8988T (cell line): ENCODE results near the gene CMIP.
A peak's percentile ranks its signal among the peaks of the same experiment; 100 is the strongest.

Experiments
- DNase-seq: peaks from one replicate; pipeline ENCODE4 v3.0.0; 2011

CMIP gene

DNA sequence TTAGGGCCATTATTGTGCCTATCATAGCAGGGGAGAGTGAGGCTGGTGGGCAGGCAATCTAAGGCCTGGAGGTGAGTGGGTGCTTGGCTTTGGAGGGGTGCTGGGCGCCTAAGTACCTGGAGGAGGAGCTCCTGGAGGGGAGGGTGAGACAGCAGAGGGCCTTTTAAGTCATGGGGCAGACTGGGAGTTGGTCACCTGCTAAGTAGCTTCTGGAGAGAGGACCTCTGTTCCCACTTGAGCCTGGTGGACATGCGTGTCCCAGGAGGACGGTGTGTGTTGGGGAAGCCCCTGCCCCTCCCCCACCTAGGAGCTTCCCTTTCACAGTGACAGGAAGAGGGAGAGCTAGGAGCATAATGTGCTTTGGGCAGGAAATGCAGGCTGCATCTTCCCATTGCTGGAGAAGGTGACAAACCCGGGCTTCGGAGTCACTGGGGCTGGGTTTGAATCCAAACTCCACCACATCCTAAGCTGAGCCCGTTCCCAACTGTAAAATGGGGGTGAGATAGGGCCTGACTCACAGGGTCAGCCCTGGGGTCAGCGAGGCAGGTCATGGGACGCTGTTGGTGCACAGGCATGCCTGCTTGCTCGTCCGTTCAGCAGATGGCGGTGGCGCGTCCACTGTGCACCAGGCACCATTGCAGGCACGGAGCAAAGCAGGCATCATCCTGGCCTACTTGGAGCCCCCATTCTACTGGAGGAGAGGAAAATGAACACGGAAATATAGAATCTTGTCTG lies 37.9 kb downstream of the CMIP start:
- no peak for DNase-seq

DNA sequence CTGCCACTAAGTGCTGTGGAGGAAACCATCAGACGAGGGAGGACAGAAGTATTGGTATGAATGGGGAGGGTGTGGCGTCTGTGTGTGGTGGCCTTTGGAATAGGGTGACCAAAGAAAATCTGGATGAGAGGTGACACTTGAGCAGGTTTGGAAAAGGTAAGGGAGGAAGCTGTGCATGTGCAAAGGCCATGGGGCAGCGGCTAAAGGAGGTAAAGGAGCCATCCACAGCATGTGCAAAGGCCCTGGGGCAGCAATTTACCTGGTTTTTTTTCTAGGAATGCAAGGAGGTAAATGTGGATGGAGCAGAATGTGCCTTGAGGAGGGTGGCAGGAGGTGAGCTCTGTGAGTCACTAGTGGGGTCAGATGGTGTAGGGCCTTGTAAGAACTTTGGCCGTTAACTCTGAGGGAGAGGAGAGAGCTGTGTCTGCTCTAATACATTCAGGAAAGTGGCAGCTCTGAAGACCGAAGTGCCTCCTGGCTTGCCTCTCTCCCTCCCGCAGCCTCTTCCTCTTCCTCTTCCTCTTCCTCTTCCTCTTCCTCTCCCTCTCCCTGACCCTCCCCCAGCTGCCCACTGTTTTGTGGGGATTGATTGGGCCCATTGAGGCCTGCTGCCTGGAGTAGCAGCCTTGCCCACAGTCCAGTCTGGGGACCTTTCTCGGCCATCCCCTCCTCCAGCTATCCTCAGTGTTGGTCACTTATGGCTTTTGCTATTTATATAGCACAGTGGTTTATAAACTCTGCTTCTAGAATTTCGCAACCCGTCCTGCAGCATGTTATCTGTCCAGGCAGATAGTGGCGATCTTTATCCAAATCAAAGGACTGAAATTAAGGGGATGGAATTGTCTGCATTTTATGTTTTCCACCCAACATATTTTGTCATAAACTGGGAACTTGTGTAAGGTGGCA lies 38.7 kb downstream of the CMIP start:
- no peak for DNase-seq

DNA sequence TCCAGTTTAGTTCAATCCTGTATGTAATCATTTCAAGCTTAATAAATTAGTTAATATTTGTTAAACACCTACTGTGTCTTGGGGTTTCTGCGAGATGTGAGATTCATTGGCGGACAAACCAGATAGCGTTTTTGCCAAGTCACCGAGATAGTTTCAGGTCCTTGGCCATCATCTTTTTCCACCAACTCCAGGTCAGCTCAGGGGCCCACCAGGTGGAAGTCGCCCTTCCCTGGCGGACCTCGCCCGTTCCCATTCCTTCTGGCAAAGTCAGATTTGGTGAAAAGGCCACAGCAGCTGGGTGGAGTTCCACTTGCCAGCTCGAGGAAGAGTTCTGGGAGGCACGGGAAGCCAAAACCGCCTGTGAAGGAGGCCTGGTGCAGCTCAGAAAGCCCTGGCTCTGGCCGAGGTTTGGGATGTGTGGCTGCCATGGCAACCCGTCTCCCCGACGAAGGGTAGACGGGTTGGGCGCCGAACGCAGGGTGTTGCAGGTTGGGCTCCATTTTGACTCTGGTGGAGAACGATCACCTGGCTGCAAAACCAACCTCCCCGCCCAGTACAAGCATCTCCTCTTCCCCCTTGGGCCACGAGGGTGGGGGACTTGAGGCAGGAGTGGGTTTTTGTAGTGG lies 39.5 kb downstream of the CMIP start:
- no peak for DNase-seq

DNA sequence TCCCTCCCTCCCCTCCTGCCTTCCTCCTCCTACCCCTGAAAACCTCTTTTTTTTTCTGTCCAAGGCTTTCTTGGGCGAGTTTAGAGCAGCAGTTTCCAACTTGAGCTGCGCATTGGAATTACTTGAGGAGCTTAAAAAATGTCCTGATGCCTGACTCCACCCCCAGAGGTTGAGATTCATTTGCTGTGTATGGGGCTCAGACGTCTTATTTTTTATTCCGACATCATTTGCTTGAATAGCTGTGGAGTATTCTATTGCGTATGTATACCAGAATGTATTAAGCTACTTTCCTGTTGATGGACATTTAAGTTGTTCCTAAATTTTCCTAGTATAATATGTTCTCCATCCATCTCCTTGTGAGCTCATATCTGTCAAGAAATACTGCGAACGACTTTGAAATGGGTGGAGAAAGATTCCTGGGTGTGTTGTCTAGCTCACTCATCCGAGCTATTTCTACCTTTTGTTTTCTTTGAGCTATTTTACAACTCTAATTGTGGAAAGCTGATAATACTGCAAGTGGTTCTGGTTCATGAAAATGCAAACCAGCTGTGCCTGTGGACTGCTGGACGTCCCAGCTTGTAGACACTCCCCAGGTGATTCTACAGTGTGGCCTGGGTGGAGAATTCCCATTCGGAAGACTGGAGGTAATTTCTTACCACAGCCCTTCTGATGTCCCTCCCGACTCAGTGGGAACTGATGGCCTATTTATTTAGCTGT lies 40.5 kb downstream of the CMIP start:
- DNase-seq, result no peak

DNA sequence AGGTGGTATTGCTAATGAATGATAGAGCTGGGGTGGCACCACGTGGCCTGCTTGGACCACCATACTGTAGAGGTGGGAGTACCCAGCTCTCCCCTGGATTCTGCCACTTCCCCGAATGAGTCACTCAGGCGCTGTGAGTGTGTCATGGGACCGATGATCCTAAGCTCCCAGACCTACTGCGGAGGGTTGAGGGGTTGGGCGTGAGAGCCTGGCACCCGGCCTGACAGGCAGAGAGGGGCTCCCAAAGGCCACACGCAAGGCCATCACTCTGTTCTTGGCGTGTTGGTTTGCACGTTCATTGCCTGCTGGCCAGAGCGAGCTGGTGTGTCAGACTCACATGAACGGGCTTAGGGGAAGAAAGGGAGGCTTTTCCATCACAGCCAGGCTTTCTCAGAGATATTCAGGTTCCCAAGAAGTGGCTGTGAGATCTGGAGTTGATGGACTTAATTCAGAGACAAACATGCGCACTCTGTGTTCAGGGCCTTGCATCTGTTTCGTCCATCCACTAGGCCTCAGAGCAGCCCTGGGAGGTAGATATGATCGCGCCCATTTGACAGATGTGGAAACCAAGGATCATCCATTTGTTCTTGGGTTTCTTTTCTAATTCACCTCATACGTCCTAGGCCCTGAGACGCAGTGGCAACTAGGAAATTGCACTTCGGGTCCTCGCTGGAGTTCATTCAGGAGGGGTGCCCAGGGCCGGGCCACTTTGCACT lies 41.4 kb downstream of the CMIP start:
- DNase-seq, result no peak

DNA sequence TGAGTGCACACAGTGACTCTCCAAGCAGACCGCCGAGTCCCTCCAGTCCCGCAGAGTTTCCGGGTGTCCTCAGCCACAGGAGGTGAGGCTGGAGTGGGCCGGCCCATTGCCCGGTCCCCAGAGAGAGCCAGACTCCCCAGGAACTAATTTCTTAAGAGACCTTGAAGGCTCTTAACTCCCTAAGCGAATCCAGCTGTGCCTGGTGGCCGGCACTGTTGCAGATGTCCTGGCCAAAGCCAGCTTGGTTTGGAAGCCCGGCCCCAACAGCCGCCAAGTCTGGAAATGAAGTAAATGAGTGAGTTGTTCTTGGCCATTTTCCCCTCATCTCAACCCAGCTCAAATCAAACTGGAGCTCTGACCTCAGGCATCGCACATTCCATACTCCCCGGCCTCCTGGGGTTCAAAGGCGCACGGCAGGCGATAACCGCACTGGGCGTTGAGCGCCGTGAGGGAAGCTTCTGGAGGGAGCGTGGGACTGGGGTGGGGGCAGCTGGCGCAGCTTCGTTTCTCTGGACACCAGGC lies 42.0 kb downstream of the CMIP start:
- no peak for DNase-seq

DNA sequence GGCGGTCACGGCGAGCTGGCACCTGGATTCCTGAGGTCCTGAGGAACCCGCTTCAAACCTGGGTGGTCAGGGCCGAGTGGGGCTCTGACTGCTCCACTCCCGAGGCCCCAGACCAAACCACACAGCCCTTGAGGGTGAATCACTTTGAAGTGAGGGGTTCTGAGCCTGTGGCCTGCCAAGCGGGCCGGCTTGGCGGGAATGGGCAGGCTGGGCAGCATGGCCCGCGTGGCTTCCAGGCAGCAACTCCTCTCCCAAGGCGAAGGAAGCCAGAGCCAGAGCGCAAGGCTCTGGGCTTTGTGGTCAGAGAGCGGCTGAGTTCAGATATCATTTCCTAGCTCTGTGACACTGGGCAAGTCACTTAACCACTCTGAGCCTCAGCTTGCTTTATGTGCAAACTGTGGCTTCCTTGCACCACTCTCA lies 42.7 kb downstream of the CMIP start:
- DNase-seq, result no peak

DNA sequence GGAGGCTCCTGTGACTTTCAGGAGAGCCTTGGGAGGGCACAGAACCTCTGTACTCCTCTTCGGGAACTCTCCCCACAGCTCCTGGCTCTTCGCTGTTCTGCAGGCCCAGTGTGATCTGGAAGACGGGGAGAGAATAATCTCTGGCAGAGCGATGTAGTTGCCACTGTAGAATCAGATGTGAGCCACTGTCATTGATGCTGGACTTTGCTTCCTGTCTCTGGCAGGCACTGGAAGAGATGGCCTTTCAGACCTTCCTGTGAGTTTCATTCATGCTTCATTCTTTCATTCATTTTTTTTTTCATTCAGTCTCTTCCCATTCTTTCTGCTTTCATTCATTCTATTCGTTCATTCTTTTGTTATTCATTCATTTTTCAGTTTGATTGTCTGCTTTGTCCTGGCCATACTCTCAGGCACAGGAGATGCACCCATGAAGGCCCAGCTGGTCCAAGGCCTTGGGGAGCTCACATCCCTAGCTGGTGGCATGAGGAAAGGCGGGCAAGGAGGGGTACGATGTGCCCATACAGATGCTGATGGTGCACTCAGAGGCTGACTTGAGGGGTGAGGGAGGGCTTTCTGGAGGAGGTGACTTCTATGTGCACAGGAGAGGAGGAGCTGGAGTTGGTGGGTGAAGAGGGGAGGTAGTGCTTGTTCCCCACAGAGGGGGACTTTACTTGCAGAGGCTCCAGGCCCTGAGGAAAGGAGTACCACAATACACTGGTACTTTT lies 44.2 kb downstream of the CMIP start:
- no peak for DNase-seq

DNA sequence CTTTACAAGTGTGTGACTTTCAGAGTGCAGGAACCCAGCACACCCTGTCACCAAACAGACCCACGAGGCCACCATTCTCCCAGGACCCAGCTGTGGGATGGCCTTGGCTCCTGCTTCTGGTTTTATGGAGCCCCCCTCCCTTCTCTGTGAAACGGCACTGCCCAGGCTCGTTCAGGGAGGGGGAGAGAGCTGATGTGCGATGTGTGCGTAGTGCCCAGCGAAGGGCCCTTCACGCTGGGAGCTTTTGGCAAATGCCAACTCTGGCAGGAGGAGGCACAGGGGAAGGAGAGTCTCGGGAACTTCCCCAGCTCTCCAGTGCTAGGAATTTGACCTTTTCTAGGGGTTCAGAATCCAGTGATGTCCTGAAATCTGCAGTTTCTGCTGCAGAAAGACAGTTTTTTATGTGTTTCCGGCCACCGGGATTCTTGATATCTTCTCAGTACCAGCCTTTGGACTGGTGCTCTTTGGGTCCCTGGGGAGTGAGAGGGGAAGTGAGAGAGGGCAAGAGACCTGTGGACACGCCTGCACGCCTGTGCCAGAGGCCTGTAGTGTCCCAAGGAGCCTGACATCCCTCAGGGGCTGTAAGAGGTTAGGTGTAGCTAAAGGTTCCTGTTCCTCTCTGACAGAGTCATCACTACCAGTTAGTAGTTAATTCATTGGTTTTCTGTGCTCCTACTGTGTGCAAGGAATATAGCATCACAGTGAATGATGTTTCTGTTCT lies 45.1 kb downstream of the CMIP start:
- no peak for DNase-seq

DNA sequence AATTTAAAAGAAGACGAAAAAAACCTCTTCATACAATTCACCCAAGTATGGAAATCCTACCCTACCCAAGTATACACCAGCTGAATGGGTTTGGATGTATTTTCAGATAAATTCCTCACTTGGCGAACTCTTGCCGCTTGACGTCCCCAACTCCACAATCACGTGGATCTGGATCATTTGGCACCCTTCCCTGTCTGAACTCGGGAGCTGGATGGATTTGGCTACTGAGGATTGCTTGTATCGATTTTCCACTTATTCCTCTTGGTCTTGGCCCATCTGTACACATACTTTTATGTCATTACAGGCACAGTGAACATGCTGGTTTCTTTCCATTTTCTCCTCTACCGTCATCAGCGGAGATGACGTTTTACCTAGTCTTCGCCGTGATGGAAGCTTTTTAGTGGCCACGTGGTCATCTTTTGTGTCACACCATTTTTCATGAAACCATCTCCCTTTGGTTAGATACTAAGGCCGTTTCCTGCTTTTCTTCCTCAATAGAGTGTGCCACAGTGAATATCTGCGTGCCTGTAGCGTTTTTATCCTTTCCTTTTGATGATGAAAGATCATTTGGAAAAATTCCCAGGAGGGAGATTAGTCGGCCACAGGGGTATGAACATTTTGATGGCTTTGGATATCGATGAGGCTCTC lies 47.1 kb downstream of the CMIP start:
- no peak for DNase-seq

DNA sequence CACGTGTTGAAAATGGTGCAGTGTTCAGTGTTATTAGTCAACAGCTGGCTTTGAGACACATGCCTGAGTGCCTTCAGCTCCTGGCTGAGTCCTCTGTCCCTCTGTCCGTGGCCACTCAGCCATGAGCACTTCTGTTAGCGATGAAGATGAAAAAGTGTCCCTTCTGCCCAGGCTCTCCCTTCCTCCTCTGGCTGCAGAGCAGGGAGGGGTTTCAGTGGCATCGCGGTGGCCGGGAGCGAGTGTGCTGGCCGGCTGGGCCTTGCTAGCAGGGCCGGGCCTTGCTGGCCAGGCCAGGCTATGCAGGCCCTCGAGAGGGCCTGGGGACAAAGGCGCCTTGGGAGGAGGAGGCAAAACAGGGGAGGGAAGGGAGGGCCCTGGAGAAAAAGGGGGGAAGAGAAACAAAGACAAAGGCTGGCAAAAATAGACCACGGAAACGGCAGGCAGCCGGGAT lies 47.7 kb downstream of the CMIP start:
- DNase-seq, result no peak

DNA sequence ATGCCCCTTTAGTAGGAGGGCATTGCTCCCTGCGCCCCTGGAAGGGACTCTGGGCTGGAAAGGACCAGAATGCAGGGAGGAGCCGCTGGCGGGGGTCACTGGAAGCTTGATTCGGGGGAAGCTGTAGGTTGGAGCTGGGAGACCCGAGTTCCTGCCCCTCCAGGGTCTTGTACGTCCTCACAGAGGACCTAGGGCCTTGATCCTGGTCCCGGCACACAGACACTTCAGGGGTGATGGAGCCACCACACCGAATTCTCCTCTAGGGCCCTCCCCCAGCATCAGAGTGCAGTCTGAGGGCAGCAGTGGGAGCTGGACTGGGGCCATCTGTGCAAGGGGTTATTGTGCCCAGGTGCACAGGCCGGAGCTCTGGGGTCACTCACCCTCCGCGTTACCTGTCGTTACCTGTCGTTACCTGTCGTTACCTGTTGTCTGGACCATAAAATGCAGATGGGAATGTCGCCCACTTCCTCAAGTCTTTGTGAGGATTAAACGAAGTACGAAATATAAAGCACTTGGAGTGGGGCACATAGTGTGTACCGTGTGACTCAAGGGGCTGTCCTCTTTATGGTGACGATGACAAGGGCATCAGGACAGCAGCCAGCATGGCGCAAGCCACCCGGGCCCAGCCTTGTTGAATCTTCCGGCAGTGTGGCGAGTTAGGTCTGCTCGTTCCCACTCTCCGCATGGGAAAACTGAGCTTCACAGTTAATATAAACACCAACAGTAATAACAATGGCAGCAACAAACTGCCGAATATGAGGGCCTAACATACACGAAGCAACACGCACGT lies 48.6 kb downstream of the CMIP start:
- no peak for DNase-seq

DNA sequence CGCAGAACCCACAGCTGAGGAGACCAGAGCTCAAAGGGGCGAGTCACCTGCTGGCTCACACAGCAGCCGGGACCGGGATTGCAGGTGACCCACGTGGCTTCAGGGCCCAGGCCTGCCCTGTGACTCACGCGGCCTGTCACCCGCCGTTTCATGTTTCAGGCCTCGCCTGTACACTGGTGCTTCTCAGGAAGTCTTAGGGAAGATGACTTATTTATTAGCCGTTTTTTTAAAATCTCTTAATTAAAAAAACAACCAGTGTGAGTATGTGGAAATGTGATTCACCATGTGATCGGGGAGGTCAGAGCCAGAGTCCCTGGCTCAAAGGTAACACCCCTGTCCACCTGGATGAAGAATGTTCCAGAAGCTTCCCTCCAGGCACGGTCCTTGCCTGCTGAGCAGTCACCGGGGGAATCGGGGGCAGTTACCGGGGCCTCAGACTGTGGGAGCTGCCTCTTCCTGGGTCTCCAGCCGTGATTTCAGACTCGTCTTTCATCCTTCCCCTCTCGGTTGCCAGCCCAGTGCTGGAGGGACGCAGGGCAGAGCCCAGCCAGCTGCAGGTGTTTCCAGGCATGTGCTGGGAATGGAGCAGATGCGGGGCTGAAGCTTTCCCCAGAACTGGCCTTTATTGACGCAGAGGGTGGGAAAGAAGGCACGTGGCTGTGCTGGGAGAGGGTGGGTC lies 49.3 kb downstream of the CMIP start:
- DNase-seq, result peak; percentile 96

DNA sequence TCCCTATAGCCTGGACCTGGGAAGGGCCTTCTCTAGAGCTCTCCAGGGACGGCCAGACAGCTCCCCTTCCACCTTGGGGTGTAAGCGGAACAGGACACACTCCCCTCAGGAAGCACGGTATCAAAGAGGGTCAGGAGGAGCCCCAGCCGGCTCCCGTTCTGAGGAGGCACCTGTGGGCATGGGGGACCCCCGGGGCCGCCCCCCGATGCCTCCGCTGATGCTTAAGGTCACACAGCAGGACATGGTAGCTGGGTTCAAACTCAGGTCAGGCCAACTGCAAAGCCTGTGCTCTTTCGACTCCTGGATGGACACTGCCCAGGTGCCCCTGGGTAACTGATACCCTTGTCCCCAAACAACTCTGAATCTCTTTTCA lies 49.8 kb downstream of the CMIP start:
- DNase-seq, result no peak

DNA sequence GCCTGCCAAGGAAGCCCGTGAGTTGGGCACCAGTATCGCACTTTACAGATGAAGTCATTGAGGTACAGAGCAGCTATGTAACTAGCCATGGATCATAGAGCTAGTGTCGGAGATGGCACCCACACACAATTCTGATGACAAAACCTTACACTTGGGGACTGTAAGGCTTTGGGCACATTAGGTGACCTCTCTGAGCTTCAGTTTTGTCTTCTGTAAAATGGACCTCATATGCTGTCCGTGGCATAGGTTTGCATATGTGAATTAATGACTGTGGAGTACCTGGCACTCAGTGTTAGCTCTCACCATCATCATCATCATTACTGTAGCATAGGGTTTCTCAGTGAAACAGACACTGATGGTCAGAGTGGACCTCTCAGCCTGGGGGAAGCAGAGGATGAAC lies 50.3 kb downstream of the CMIP start:
- no peak for DNase-seq

DNA sequence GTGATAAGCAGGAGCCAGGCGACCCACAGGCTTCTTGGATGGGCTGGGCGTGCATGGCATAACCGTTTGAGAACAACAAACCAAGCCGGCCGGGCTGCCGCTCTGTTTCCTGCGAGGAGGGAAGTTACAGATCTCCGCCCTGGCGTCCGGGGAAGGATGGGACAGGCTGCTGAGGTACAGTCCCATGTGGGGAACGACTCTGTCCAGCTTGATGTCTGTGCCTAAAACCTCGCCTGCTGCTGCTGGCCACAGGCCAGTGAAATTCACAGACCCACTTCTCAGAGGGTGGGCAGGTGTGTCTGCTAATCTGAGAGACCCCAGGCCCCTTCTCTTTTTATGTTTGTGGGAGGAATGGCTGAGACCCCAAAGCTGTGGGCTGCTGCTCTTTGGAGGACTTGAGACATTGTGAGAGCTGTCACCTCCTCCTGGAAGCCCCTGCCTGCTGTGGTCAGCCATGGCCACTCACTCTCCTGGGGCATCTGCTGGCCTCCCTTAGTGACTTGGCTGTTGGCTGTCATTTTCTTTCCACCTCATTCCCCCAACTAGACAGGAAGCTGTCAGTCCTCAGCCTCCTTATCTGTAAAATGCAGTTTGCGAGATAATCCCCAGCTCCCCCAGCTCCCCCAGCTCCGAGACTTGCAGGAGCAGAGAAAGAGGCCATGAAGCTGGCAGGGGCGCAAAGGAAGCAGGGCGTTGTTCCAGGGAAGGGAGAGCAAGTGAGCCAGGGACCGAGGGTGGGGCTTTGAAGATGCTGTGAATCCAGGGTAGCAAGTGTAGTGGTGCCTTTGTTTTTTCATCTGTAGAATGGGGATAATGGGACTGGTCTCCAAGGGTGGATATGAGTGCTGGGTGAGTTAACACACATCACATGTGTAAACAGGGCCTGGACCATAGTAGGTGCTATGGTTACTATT lies 51.0 kb downstream of the CMIP start:
- no peak for DNase-seq

DNA sequence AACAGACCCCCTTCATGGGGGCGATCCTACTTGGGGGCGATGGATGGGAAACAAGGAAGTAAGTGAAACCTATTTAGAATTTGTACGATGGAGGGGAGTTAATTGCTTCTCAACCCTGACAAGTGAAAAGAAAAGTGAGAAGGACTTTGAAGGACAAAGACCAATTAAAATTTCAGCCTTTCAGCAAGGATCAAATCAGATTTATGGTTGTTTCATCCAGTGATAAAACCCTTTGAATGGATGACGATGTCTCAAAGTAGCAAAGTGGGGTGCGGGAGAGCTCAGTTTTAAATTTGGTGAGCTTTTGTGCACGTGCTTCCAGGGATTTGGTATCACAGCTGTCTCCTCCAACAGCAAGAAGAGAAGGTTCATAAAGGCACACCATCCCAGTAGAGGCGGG lies 51.7 kb downstream of the CMIP start:
- no peak for DNase-seq

DNA sequence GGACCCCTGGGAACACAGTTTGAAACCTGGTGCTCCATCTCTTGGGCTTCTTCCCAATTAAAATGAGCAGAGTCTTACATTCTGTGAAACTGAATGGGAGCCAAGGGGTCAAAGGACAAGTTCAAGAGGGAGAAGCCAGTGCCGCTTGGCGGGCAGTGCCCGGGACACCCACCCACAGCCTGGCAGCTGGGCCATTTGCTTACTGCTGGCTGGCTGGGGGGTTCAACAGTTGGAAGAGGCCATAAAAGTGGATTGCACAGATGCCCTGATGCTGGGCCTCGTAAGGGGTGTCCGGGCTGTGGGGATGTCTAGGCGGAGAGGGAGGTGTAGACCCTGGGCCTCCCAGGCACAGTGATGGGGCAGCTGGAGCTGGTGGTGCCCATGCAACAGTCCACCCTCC lies 52.1 kb downstream of the CMIP start:
- DNase-seq, result no peak
